ENCODE results near the gene EIF4G3. TPM values are rescaled to one million over a fixed set of nuclear protein-coding genes. Genes with fewer than 3 reads are reported as not detected.

EIF4G3 gene
- polyA plus RNA-seq, 1 of the 3 experiments (the other 2 are of a cell fraction) = 32.0 TPM

DNA sequence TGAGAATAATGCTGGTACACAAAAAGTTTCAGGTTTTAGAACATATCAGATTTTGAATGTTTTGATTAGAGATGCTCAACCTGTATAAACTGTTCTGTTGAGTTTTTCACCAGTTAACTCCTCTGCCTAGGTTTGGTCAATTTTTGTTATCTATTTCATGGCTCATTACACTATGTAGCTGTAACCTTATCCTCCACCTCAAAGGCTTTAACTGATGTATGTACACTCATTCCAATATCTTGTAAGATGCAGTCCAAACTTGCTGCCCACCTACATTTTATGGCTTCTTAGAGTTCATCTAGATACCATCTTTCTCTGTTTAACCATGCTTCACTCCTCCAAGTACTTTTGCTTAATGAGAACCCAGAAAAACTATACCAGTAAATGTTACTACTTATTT is 107.8 kb downstream of the EIF4G3 start:
- H3K9me3 ChIP-seq = no peaks in the 10 kb centered on the region
- peaks cover 57% of the 10 kb centered on the region for H3K79me2 ChIP-seq (ENCODE audit: insufficient read depth)
- no peaks in the 10 kb centered on the region for H3K9me2 ChIP-seq
- no peak for TF ChIP-seq PBX3 (IDR thresholded peaks at IDR 0.05)
- no peak for TF ChIP-seq JUND (IDR thresholded peaks at IDR 0.05)
- no peak for TF ChIP-seq GATA2 (CRISPR knock-in tag; IDR thresholded peaks at IDR 0.05)
- no peak for TF ChIP-seq FOXJ3 (CRISPR knock-in tag; IDR thresholded peaks at IDR 0.05)
- no peak for TF ChIP-seq MEF2A (IDR thresholded peaks at IDR 0.05; ENCODE audit: borderline replicate concordance, low read depth)
- no peak for TF ChIP-seq ZBTB33 (IDR thresholded peaks at IDR 0.05; ENCODE audit: borderline replicate concordance, low read depth)
- no peak for TF ChIP-seq IRF3 (IDR thresholded peaks at IDR 0.05; ENCODE audit: low read depth, low read length)
- no peak for TF ChIP-seq CTCF (IDR thresholded peaks at IDR 0.05)
- no peak for TF ChIP-seq EP300 (IDR thresholded peaks at IDR 0.05; ENCODE audit: borderline replicate concordance in 1 of 2, low read depth in 1 of 2, low read length in 1 of 2)
- TF ChIP-seq, protein P1, sequence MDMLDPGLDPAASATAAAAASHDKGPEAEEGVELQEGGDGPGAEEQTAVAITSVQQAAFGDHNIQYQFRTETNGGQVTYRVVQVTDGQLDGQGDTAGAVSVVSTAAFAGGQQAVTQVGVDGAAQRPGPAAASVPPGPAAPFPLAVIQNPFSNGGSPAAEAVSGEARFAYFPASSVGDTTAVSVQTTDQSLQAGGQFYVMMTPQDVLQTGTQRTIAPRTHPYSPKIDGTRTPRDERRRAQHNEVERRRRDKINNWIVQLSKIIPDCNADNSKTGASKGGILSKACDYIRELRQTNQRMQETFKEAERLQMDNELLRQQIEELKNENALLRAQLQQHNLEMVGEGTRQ (IDR thresholded peaks at IDR 0.05; ENCODE audit: borderline replicate concordance, low read depth, low read length) = no peak
- TF ChIP-seq, protein P2, sequence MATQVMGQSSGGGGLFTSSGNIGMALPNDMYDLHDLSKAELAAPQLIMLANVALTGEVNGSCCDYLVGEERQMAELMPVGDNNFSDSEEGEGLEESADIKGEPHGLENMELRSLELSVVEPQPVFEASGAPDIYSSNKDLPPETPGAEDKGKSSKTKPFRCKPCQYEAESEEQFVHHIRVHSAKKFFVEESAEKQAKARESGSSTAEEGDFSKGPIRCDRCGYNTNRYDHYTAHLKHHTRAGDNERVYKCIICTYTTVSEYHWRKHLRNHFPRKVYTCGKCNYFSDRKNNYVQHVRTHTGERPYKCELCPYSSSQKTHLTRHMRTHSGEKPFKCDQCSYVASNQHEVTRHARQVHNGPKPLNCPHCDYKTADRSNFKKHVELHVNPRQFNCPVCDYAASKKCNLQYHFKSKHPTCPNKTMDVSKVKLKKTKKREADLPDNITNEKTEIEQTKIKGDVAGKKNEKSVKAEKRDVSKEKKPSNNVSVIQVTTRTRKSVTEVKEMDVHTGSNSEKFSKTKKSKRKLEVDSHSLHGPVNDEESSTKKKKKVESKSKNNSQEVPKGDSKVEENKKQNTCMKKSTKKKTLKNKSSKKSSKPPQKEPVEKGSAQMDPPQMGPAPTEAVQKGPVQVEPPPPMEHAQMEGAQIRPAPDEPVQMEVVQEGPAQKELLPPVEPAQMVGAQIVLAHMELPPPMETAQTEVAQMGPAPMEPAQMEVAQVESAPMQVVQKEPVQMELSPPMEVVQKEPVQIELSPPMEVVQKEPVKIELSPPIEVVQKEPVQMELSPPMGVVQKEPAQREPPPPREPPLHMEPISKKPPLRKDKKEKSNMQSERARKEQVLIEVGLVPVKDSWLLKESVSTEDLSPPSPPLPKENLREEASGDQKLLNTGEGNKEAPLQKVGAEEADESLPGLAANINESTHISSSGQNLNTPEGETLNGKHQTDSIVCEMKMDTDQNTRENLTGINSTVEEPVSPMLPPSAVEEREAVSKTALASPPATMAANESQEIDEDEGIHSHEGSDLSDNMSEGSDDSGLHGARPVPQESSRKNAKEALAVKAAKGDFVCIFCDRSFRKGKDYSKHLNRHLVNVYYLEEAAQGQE (IDR thresholded peaks at IDR 0.05; ENCODE audit: low read depth, low read length) = no peak
- no peak for TF ChIP-seq CHD2 (IDR thresholded peaks at IDR 0.05; ENCODE audit: low read length, partially characterized antibody)
- TF ChIP-seq TEAD4 (IDR thresholded peaks at IDR 0.05; ENCODE audit: borderline replicate concordance, insufficient read depth) = no peak
- TF ChIP-seq RFX5 (IDR thresholded peaks at IDR 0.05; ENCODE audit: low read length) = no peak
- no peak for TF ChIP-seq TAF1 (IDR thresholded peaks at IDR 0.05; ENCODE audit: borderline replicate concordance, low read depth, low read length)
- TF ChIP-seq SMC3 (IDR thresholded peaks at IDR 0.05; ENCODE audit: low read depth, low read length) = no peak
- TF ChIP-seq FOXM1 (IDR thresholded peaks at IDR 0.05; ENCODE audit: low read depth) = no peak
- TF ChIP-seq ELF1 (IDR thresholded peaks at IDR 0.05) = no peak
- TF ChIP-seq POLR2AphosphoS5 (IDR thresholded peaks at IDR 0.05; ENCODE audit: low read depth, low read length) = no peak
- peak overlapping the region; percentile 48 to 77; a peak in 3 of 4 replicates for H3K27ac ChIP-seq (ENCODE audit: low read depth in 2 of 2, low read length in 1 of 2)
- no peaks in the 10 kb centered on the region for H3K27me3 ChIP-seq (ENCODE audit: insufficient read depth)
- no peak overlapping the region for H2AFZ ChIP-seq (ENCODE audit: low read depth)
- ChIA-PET POLR2A (no interaction called here), CTCF (no interaction called here)
- H3F3A ChIP-seq (replicated peaks; ENCODE audit: insufficient read depth) = peaks cover 31% of the 10 kb centered on the region
- H3K9ac ChIP-seq = no peak overlapping the region; the same call in 1 of the 2 replicates
- H3K4me3 ChIP-seq (ENCODE audit: low read depth in 2 of 2, low read length in 1 of 2) = no peak overlapping the region
- peaks cover 0 to 3% of the 10 kb centered on the region in 2 experiments for H3K36me3 ChIP-seq (replicated peaks in 1 of 2; ENCODE audit: control insufficient read depth in 1 of 2, insufficient read depth in 2 of 2, low read length in 1 of 2)
- peaks cover 17% of the 10 kb centered on the region; the same call in 1 of the 2 replicates for H4K20me1 ChIP-seq (ENCODE audit: insufficient read depth)
- peaks cover 10 to 44% of the 10 kb centered on the region in 2 experiments; a peak in 3 of 4 replicates for H3K4me1 ChIP-seq (ENCODE audit: control insufficient read depth in 1 of 2, insufficient read depth in 2 of 2, low read depth in 1 of 2, low read length in 1 of 2)
- peak overlapping the region; percentile 49; the same call in 1 of the 2 replicates for H3K4me2 ChIP-seq
- DNase-seq = no peak
